HL-60/S4 (cell line): Measurements from ENCODE around the gene ZNF722.
"Not testable (repeated sequence)": the region's sequence is repeated elsewhere in the genome, so short reads cannot be mapped to it uniquely, and the experiment has no call there.

ENCODE experiments used
- in situ Hi-C: fragments of 300-500 bp; cut with MboI; formaldehyde crosslinking; loops from 2 replicates; pipeline ENCODE4 v1.14.3; 2022; ENCODE audit warnings: low sequenced_read_pairs

ZNF722 gene

GRCh38 chr7:63998549-63998948 is at the start of gene ZNF722:
TSS of gene ZNF722 (plus strand) at chr7:63998849. CDS start at chr7:63998962, 113 bp downstream.
- in situ Hi-C loops, result no loop called here

- in situ Hi-C loops, result no loop called here
Measured at GRCh38 chr7:63953181-63953580, 45.5 kb upstream of the ZNF722 start.

- in situ Hi-C loops, result no loop called here
Measured at GRCh38 chr7:63968629-63969028, 30.0 kb upstream of the ZNF722 start.

DNA sequence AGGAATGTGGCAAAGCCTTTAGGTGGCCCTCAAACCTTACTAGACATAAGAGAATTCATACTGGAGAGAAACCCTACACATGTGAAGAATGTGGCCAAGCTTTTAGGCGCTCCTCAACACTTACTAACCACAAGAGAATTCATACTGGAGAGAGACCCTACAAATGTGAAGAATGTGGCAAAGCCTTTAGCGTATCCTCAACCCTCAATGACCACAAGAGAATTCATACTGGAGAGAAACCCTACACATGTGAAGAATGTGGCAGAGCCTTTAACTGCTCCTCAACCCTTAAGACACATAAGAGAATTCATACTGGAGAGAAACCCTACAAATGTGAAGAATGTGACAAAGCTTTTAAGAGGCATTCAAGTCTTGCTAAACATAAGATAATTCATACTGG is 16.8 kb downstream of the ZNF722 start:
- in situ Hi-C loops, result not testable (repeated sequence)

- in situ Hi-C loops, result no loop called here
Measured at GRCh38 chr7:64035388-64035787, 36.7 kb downstream of the ZNF722 start.

GRCh38 chr7:64037095-64037494 is 38.4 kb downstream of the ZNF722 start:
- in situ Hi-C loops, result no loop called here

DNA sequence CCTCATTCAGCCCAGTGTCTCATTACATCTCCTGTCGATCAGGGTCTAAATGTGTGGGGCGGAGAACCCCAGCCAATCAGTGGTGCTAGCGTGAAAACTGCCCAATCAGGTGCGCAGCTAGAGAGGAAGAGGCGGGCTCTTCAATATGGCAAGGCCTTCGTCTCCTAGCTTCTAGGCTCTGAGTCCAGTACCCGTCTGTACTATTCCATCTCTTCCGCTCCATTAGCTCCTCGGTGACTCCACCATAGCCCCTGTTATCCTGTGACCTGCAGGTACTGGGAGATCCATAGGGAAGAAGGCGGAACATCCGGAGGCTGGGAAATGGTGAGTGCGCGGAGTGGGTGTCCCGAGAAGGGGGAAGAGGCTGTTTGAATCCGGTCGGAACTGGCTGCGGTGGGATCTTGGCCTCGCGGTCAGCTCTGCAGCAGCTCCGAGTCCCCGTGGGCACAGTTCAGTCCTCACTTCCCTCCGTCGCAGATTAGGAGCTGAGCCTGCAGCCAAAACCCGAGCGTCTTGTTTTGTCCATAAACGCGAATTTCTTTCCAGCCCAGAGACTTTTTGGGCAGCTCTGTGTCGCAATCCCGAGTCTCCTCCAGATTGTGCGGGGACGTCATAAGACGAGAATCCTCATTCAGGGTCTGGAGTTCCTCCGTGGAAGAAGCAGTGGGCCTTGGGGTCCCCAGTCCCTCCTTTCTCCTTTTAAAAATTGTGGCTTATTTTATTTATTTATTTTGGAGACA is 46.8 kb downstream of the ZNF722 start, which contains the start of gene ZNF727:
Gene ZNF727, plus strand, starts transcription at position 134 of the 740 bp plus-strand sequence. Its CDS starts 188 bp downstream, at position 322.
- in situ Hi-C loops, result no loop called here

DNA sequence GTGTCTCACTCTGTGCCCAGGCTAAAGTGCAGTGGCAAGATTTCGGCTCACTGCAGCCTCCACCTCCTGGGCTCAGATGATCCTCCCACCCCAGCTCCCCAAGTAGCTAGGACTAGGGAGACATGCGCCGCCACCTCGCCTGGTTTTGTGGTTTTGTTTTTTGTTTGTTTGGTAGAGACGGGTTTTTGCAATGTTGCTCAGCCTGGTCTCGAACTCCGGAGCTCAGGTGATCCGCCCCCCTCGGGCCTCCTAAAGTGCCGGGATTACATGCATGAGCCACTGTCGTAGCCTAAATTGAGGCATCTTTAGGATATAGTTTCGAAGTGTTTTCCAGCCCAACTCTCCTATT is 47.4 kb downstream of the ZNF722 start:
- in situ Hi-C loops, result no loop called here
